OCI-LY7 (cell line): ENCODE measurements around the gene INSRR. TPM values are rescaled to one million over a fixed set of nuclear protein-coding genes. Genes with fewer than 3 reads are reported as not detected.

ENCODE experiments used
- BruUV-seq: library from RNA; stranded (reverse); fragments of 400-500 nt; replicated peaks from 2 replicates; lab custom pipeline; 2021; lab: Mats Ljungman, UMichigan
- CTCF ChIA-PET: fragments of 300-600 bp; sonication (Branson Sonifier 250); formaldehyde crosslinking; loops from one replicate; lab custom pipeline; 2022; ENCODE audit warnings: antibody characterized with exemption; ENCODE audit not compliant: unreplicated experiment; lab: Charles Lee
- POLR2A ChIA-PET: fragments of 300-600 bp; sonication (Branson Sonifier 250); formaldehyde crosslinking; loops from one replicate; lab custom pipeline; 2022; ENCODE audit warnings: antibody characterized with exemption; lab: Charles Lee
- DNase-seq: peaks from one replicate; pipeline ENCODE4 v3.0.0-alpha.2; 2015; ENCODE audit warnings: low spot score
- H2AFZ ChIP-seq: fragments of 200-600 bp; sonication (generic), shearing (Covaris generic); 2 replicates; pipeline ENCODE4 v1.6.1; 2014; ENCODE audit warnings: mild to moderate bottlenecking, antibody characterized with exemption, low read length, moderate library complexity
- H3K27ac ChIP-seq: fragments of 200-600 bp; sonication (generic); 2 replicates; pipeline ENCODE4 v1.5.1; 2014; ENCODE audit warnings: mixed run types, low read depth, mild to moderate bottlenecking, moderate library complexity, low read length, inconsistent platforms; ENCODE audit not compliant: poor library complexity, severe bottlenecking
- H3K36me3 ChIP-seq: fragments of 200-600 bp; sonication (generic); 2 replicates; pipeline ENCODE4 v1.6.1; 2014; ENCODE audit warnings: mild to moderate bottlenecking, antibody characterized with exemption, low read length, moderate library complexity, mixed read lengths; ENCODE audit not compliant: insufficient read depth
- H3K4me1 ChIP-seq: fragments of 200-600 bp; sonication (generic); 2 replicates; pipeline ENCODE4 v1.5.1; 2014; ENCODE audit warnings: mild to moderate bottlenecking, low read length; ENCODE audit not compliant: insufficient read depth, poor library complexity, severe bottlenecking
- H3K4me2 ChIP-seq: fragments of 200-600 bp; sonication (generic); 2 replicates; pipeline ENCODE4 v1.6.1; 2014; ENCODE audit warnings: mild to moderate bottlenecking, low read length
- H3K4me3 ChIP-seq: fragments of 200-600 bp; sonication (generic); 2 replicates; pipeline ENCODE4 v1.5.1; 2014; ENCODE audit warnings: mild to moderate bottlenecking, low read depth, low read length; ENCODE audit not compliant: poor library complexity, severe bottlenecking
- H3K79me2 ChIP-seq: fragments of 200-600 bp; sonication (generic); 2 replicates; pipeline ENCODE4 v1.6.1; 2016; ENCODE audit warnings: low read depth, mild to moderate bottlenecking, low read length, moderate library complexity, mixed read lengths; ENCODE audit not compliant: insufficient read depth
- H3K9me2 ChIP-seq: fragments of 200-600 bp; sonication (generic); 2 replicates; pipeline ENCODE4 v1.6.1; 2016; ENCODE audit warnings: mild to moderate bottlenecking, low read length, mixed read lengths; ENCODE audit not compliant: insufficient read depth
- H3K9me3 ChIP-seq: fragments of 200-600 bp; sonication (generic); 2 replicates; pipeline ENCODE4 v1.6.1; 2014; ENCODE audit warnings: mild to moderate bottlenecking, mixed run types, low read length, mixed read lengths
- H4K20me1 ChIP-seq: fragments of 200-600 bp; sonication (generic); 2 replicates; pipeline ENCODE4 v1.6.1; 2014; ENCODE audit warnings: mild to moderate bottlenecking, antibody characterized with exemption, low read length, moderate library complexity, mixed read lengths; ENCODE audit not compliant: insufficient read depth
- CTCF ChIP-seq: fragments of 200-600 bp; sonication (generic); conservative IDR thresholded peaks from 2 replicates; pipeline ENCODE4 v1.5.1; 2014; ENCODE audit warnings: mild to moderate bottlenecking, antibody characterized with exemption, low read length, moderate library complexity, mixed read lengths
- EZH2phosphoT487 ChIP-seq: fragments of 200-600 bp; sonication (generic); IDR thresholded peaks from 2 replicates; pipeline ENCODE4 v1.6.1; 2018; ENCODE audit warnings: low read depth, borderline replicate concordance, mild to moderate bottlenecking, mixed run types, antibody characterized with exemption, low read length, moderate library complexity, mixed read lengths
- intact Hi-C: fragments of 100-400 bp; cut with micrococcal nuclease; formaldehyde crosslinking; loops from one replicate; pipeline ENCODE4 v1.10.0; 2022; ENCODE audit not compliant: unreplicated experiment
- total RNA-seq, 2 experiments: library from RNA; depleted of rRNA in 1 of 2; stranded (reverse); fragments of >200 nt in 1 of 2; shearing (Covaris generic) in 1 of 2; gene quantifications; 2 replicates each; pipeline ENCODE4 v1.2.3, GENCODE V29; 2014 to 2022

The INSRR gene
- total RNA-seq, 2 experiments from 2014 or later: not detected

GRCh38 chr1:156828400-156829124 lies 30.4 kb downstream of the INSRR start:
- H3K79me2 ChIP-seq: no peaks in the 10 kb centered on the region
- no peak for DNase-seq
- H4K20me1 ChIP-seq: no peaks in the 10 kb centered on the region
- H3K36me3 ChIP-seq: no peaks in the 10 kb centered on the region
- H3K27ac ChIP-seq: no peak overlapping the region
- intact Hi-C loops: no loop called here
- no peak overlapping the region for H2AFZ ChIP-seq
- no peak overlapping the region for H3K4me3 ChIP-seq
- no peak for TF ChIP-seq EZH2phosphoT487
- no peak for TF ChIP-seq CTCF
- no peaks in the 10 kb centered on the region for H3K9me3 ChIP-seq
- no TSS peak for BruUV-seq
- CTCF ChIA-PET: no interaction called here
- H3K4me2 ChIP-seq: no peak overlapping the region
- H3K9me2 ChIP-seq: no peaks in the 10 kb centered on the region
- no peaks in the 10 kb centered on the region for H3K4me1 ChIP-seq
- POLR2A ChIA-PET: no interaction called here

- ChIA-PET POLR2A (interaction anchor here (0.5 kb wide), 1 partner anchor 31 kb away, joined by 3 read pairs; no protein-coding TSS in a partner anchor), CTCF (interaction anchor here (0.5 to 0.6 kb wide), 2 partner anchors 13 to 66 kb away, joined by 3 read pairs; no protein-coding TSS in a partner anchor)
- Histone ChIP-seq H3K9me3 (no peaks in the 10 kb centered on the region), H4K20me1 (no peaks in the 10 kb centered on the region), H3K4me3 (no peak overlapping the region), H3K9me2 (no peaks in the 10 kb centered on the region), H3K4me2 (no peak overlapping the region), H2AFZ (no peak overlapping the region), H3K27ac (no peak overlapping the region), H3K79me2 (no peaks in the 10 kb centered on the region), H3K36me3 (no peaks in the 10 kb centered on the region), H3K4me1 (no peaks in the 10 kb centered on the region)
- intact Hi-C loops: no loop called here
- no TSS peak for BruUV-seq
- no peak for DNase-seq
- TF ChIP-seq EZH2phosphoT487: no peak
- no peak for TF ChIP-seq CTCF
These were observed 32.3 kb downstream of the INSRR start for GRCh38 chr1:156826630-156827029.

- CTCF ChIA-PET: no interaction called here
- BruUV-seq: no TSS peak
- POLR2A ChIA-PET: no interaction called here
- no peaks in the 10 kb centered on the region for H3K9me3 ChIP-seq
- no peak overlapping the region for H2AFZ ChIP-seq
- DNase-seq: no peak
- H3K27ac ChIP-seq: no peak overlapping the region
- H3K79me2 ChIP-seq: no peaks in the 10 kb centered on the region
- H3K36me3 ChIP-seq: no peaks in the 10 kb centered on the region
- no peaks in the 10 kb centered on the region for H3K9me2 ChIP-seq
- no peaks in the 10 kb centered on the region for H3K4me1 ChIP-seq
- H3K4me3 ChIP-seq: no peak overlapping the region
- no peak overlapping the region for H3K4me2 ChIP-seq
- intact Hi-C loops: no loop called here
- no peaks in the 10 kb centered on the region for H4K20me1 ChIP-seq
- no peak for TF ChIP-seq CTCF
- TF ChIP-seq EZH2phosphoT487: no peak
These were observed 35.6 kb downstream of the INSRR start for GRCh38 chr1:156823210-156823790.
